PFSK-1 (cell line): ENCODE data around the gene EIPR1.

Source experiments
- POLR2AphosphoS5 ChIP-seq: IDR thresholded peaks from 2 replicates; pipeline ENCODE4 v1.6.1; 2012; ENCODE audit warnings: low read depth, mild to moderate bottlenecking, control low read depth, low read length, moderate library complexity
- REST ChIP-seq, 2 experiments: IDR thresholded peaks; 2 replicates each; pipeline versions ENCODE4 v1.6.1 to v1.8.0; 2011 to 2012; ENCODE audit warnings: low read depth in 2 of 2, low read length in 2 of 2, control low read depth in 1 of 2, inconsistent platforms in 1 of 2, mild to moderate bottlenecking in 1 of 2, moderate library complexity in 1 of 2; ENCODE audit not compliant: insufficient read depth in 1 of 2
- SIN3A ChIP-seq: IDR thresholded peaks from 2 replicates; pipeline ENCODE4 v1.6.1; 2012; ENCODE audit warnings: mild to moderate bottlenecking, low read length, moderate library complexity, borderline replicate concordance; ENCODE audit not compliant: insufficient read depth
- TAF1 ChIP-seq: IDR thresholded peaks from 2 replicates; pipeline ENCODE4 v1.6.1; 2012; ENCODE audit warnings: low read length, control low read depth, borderline replicate concordance; ENCODE audit not compliant: insufficient read depth

- TF ChIP-seq POLR2AphosphoS5 = no peak
- TF ChIP-seq REST (IDR thresholded peaks at IDR 0.05; ENCODE audit: insufficient read depth in 1 of 2, low read depth in 2 of 2, low read length in 2 of 2) = no peak
- no peak for TF ChIP-seq SIN3A
- no peak for TF ChIP-seq TAF1
Measured at GRCh38 chr2:3326871-3327270, 50.7 kb downstream of the EIPR1 start.
